Suppressor macrophage (primary cell): Measurements from ENCODE around the gene LGR6.
A peak's percentile ranks its signal among the peaks of the same experiment; 100 is the strongest.

Experiments
- DNase-seq, 4 experiments: peaks; one replicate each; pipeline ENCODE4 v3.0.0-alpha.2; 2020 to 2022

Gene LGR6

DNA sequence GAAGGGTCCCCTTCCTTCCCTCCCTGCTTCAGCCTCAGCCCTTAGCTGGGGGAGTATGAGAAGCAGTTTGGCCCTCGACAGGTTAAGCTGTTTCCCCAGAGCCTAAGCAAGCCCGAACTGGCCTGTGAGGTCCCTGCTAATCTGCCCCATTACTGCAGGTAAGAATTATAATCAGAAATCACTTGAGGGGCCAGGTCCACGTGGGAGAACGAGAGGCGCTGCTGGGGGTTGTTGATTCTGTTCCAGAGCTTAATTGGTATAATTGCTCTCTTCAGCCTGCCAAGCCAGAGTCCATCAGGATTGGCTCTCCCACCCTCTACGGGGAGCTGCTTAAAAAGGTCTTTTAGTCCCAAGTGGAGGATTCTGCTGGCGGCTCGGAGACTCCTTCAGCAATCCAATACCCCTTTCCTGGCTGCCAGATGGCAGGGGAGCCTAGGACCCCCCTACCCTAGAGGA lies 77.3 kb downstream of the LGR6 start:
- DNase-seq = no peak

- DNase-seq = no peak
Measured at GRCh38 chr1:202272103-202272845, 78.7 kb downstream of the LGR6 start.

DNA sequence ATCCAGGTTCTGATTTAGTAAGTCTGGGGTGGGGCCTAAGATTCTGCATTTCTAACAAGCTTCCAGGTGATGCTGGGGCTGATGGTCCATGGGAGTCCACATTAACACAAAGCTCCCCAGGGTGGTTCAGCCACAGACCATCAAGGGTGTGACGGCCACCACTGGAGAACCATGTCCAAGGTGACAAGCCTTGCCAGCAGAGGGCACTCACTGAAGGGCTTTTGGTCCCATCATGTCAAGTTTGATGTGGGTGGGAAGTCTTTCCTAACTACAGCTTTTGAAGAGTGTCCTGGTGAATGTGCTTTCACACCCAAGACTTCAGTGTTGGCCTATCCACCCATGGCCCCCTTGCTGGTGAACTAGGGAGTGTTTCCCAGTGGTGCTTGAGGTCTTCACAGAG lies 81.0 kb downstream of the LGR6 start:
- DNase-seq = peak; percentile 47 to 76 (median 66)

GRCh38 chr1:202275061-202275770 lies 81.6 kb downstream of the LGR6 start:
- no peak for DNase-seq

GRCh38 chr1:202276081-202276715 lies 82.6 kb downstream of the LGR6 start:
- DNase-seq = no peak

- DNase-seq = no peak
Measured at GRCh38 chr1:202276920-202277319, 83.3 kb downstream of the LGR6 start.

DNA sequence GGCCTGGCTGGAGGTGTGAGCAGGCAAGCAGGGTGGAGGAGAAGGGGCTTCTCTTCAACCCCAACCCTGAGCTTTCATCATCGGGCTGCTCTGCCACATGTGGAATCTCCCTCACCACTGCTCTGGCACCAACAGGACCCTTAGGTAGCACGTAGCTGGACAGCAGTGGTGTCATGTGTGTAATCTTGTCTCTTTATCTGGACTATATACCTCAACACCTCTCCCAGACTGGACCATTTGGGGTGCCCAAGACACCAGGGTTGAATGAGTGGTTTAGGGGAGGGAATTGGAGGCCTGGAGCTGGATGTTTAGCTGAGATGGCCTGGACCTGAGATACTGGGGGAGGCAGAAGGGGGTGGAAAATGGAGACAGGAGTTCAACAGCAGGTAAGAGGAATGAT lies 85.2 kb downstream of the LGR6 start:
- DNase-seq = no peak

- no peak for DNase-seq
Measured at GRCh38 chr1:202279806-202280205, 86.2 kb downstream of the LGR6 start.

DNA sequence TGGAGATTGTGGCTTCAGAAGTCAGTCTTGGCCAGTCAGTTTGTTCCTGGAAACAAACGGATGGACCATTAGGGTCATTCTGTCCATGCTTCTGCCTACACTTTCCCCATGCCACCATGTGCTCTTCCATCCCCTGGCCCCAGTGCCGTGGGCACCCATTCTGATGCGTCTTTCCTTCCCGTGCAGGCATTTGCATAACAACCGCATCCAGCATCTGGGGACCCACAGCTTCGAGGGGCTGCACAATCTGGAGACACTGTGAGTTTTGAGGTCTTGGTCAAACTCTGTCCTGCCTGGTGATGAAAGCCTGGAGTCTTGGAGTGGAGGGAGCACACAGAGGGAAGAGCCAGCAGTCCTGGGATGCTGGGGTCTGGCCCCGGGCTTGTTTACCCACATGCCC lies 87.0 kb downstream of the LGR6 start:
- DNase-seq = no peak

GRCh38 chr1:202281316-202282024 lies 87.9 kb downstream of the LGR6 start:
- no peak for DNase-seq

GRCh38 chr1:202282025-202282371 lies 88.4 kb downstream of the LGR6 start:
- DNase-seq = no peak

- DNase-seq = no peak
Measured at GRCh38 chr1:202282596-202283283, 89.1 kb downstream of the LGR6 start.

- DNase-seq = no peak
Measured at GRCh38 chr1:202283379-202283844, 89.8 kb downstream of the LGR6 start.

DNA sequence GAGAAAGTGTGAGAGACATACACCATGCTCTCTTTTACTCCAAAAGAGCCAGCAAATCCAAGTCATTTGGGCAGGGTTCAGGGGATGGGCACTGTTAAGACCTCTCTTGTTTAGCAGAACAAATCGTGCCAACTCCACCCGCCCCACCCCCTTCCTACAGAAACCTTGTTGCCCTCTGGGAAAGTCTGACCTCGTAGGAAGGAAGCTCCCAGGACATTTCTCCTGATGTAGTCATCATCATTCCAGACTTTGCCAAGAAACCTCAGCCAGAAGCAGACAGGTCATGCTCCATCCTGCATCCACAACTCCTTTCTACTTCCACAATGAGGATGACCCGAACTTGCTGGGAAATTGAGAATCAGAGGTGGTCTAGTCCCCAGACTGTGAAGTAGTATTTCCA lies 90.4 kb downstream of the LGR6 start:
- no peak for DNase-seq

GRCh38 chr1:202285908-202286307 lies 92.3 kb downstream of the LGR6 start:
- DNase-seq = no peak

DNA sequence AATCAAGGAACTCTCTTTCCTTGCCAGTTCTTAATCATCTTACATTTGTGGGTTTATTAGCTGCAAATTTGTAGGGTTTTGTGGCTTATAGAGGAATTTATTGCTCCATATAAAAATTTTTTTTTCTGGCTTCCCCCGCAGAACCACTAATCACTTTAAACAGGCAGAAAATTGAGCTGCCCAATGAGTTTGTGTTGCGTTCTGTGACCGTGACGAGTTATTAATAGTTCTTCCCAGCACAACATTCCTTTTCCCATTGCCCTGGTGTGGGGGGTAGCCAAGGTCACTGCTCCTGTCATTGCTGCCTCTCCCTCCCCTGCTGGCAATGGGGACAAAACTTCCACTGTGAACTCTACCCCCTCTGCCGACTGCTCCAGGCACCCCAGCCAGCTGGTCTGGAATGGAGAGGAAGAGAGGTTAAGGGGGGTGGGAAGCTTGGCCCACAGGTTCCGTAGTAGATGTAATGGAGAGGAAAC lies 93.1 kb downstream of the LGR6 start:
- no peak for DNase-seq

DNA sequence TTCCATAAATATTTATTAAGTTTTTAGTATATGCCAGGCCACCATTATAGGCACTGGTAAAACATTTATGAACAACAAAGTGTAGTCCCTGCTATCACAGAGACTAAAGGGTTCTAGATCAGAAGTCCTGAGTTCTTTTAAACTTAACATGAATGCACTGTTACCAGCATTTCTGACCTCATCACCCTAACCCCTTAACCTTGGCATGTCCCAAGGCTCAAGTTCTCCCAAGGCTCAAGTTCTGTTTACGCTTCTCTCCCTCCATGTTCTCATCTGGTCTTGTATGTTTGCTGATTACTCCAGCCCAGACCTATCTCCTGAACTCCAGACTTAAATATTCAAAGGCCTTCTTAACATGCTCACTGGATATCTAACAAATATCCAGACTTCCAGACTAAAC lies 93.6 kb downstream of the LGR6 start:
- no peak for DNase-seq

DNA sequence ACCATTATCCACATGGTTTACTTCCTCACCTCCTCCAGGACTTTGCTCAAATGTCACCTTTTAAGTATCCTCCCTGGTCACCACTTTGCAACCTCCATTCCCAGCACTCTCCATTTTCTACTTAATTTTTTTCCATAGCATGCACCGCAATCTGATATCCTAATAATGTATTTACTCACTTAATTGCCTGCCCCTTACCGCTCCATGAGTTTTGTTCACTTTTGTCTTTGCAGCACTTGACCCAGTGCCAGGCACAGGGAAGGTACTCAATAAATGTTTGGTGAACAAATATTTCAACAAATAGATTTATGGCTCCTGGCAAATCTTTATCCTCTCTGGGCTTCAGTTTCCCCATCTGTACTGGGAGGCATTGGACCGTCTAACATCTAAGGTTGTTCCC lies 94.6 kb downstream of the LGR6 start:
- no peak for DNase-seq

- peak in 2 of 4 experiments; percentile 61 to 68 for DNase-seq
Measured at GRCh38 chr1:202289009-202289408, 95.4 kb downstream of the LGR6 start.

DNA sequence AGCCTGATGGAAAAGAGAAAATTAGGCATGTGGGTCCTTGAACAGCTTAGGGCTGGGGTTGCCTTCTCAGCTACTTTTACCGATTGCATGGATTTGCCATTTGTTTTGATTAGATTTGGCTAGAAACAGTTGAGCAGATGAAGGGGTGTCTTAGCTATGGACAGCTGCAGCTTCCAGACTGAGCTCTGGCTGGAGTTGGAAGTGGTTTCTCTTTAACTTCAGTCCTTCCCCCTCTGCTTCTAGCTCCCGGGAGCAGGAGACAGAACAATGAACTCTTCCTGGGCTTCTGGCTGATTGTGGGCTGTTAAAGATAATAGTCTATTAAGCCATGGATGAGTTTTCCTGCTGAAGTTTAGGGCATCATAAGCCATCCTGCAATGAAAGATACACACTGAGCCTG lies 97.4 kb downstream of the LGR6 start:
- no peak for DNase-seq

- no peak for DNase-seq
Measured at GRCh38 chr1:202291961-202292712, 98.5 kb downstream of the LGR6 start.

DNA sequence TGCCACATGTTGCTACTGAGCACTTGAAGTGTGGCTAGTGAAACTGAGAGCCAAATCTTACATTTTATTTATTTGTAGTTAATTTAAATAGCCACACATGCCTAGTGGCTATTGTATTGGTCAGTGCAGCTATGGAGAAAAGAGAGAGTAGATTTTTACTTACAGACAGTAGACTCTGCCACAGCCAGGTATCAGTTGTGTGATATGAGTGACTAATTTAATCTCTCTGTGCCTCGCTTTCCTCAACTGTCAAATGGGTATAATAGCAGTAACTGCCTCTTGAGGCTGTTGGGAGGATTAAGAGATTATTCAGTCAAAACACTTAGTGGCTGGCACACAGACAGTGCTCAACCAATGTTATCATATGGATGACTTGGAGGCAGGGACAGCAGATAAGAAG lies 99.2 kb downstream of the LGR6 start:
- DNase-seq = no peak
